ENCODE measurements around the gene PSMD11. TPM values are rescaled to one million over a fixed set of nuclear protein-coding genes. Genes with fewer than 3 reads are reported as not detected.
A peak's percentile ranks its signal among the peaks of the same experiment; 100 is the strongest.

PSMD11 gene
- total RNA-seq, 1 donor from 2014 or later = 117 TPM

GRCh38 chr17:32429598-32429997, 14.7 kb upstream of the PSMD11 start:
- Mint-ChIP-seq H3K9me3 (peaks cover 17% of the 10 kb centered on the region), H3K4me1 (no peaks in the 10 kb centered on the region), H3K27ac (no peak overlapping the region), H3K27me3 (no peaks in the 10 kb centered on the region), H3K36me3 (ENCODE audit: low read depth) (peaks cover 12% of the 10 kb centered on the region), H3K4me3 (no peak overlapping the region)
- CTCF ChIA-PET = no interaction called here
- TF ChIP-seq CTCF (IDR thresholded peaks at IDR 0.05) = no peak
- no peak for ATAC-seq (ENCODE audit: low read depth)
- intact Hi-C loops (cut with micrococcal nuclease) = no loop called here
- POLR2A ChIA-PET = no interaction called here
- DNase-seq = no peak

GRCh38 chr17:32440722-32441121, 3.6 kb upstream of the PSMD11 start:
- ChIA-PET POLR2A (interaction anchor here (0.7 kb wide), 1 partner anchor 457 kb away, joined by 4 read pairs; no protein-coding TSS in a partner anchor), CTCF (interaction anchor here (0.7 kb wide), 1 partner anchor 111 kb away, joined by 3 read pairs; no protein-coding TSS in a partner anchor)
- intact Hi-C loops (cut with micrococcal nuclease) = loop anchor here (5.0 kb wide), 1 partner anchor 68 kb away; no protein-coding TSS in a partner anchor
- H3K36me3 Mint-ChIP-seq (ENCODE audit: low read depth) = peaks cover 3% of the 10 kb centered on the region
- peaks cover 1% of the 10 kb centered on the region for H3K9me3 Mint-ChIP-seq
- H3K27me3 Mint-ChIP-seq = peaks cover 2% of the 10 kb centered on the region
- ATAC-seq (ENCODE audit: low read depth) = no peak
- DNase-seq = no peak
- H3K27ac Mint-ChIP-seq = no peak overlapping the region
- H3K4me1 Mint-ChIP-seq = peaks cover 10% of the 10 kb centered on the region
- no peak for TF ChIP-seq CTCF (IDR thresholded peaks at IDR 0.05)
- H3K4me3 Mint-ChIP-seq = no peak overlapping the region

GRCh38 chr17:32441886-32442285, 2.4 kb upstream of the PSMD11 start:
- CTCF ChIA-PET = no interaction called here
- no peaks in the 10 kb centered on the region for H3K9me3 Mint-ChIP-seq
- POLR2A ChIA-PET = no interaction called here

GRCh38 chr17:32443827-32444300, 446 bp upstream of the PSMD11 start:
- ATAC-seq (ENCODE audit: low read depth) = no peak
- ChIA-PET CTCF (interaction anchor here (0.7 to 3.6 kb wide), 11 partner anchors 8 to 340 kb away, joined by 3 to 21 read pairs (median 4); no protein-coding TSS in a partner anchor), POLR2A (interaction anchor here (0.6 to 2.1 kb wide), 9 partner anchors 18 to 385 kb away, joined by 3 to 18 read pairs (median 8); partner anchors contain the start of genes C17orf75, CDK5R1 and ZNF207)
- peak overlapping the region; percentile 89 for H3K4me3 Mint-ChIP-seq
- no peaks in the 10 kb centered on the region for H3K27me3 Mint-ChIP-seq
- peaks cover 28% of the 10 kb centered on the region for H3K4me1 Mint-ChIP-seq
- H3K9me3 Mint-ChIP-seq = no peaks in the 10 kb centered on the region
- TF ChIP-seq CTCF (IDR thresholded peaks at IDR 0.05) = no peak
- intact Hi-C loops (cut with micrococcal nuclease) = loop anchor here (1.0 to 5.0 kb wide), 6 partner anchors 72 to 433 kb away; partner anchors contain the start of genes MYO1D and ZNF207
- DNase-seq = no peak
- peaks cover 26% of the 10 kb centered on the region for H3K36me3 Mint-ChIP-seq (ENCODE audit: low read depth)
- no peak overlapping the region for H3K27ac Mint-ChIP-seq

More at GRCh38 chr17:32441886-32442285, 2.4 kb upstream of the PSMD11 start:
- peaks cover 9% of the 10 kb centered on the region for H3K36me3 Mint-ChIP-seq (ENCODE audit: low read depth)
- no peaks in the 10 kb centered on the region for H3K27me3 Mint-ChIP-seq
- H3K27ac Mint-ChIP-seq = no peak overlapping the region
- H3K4me1 Mint-ChIP-seq = peaks cover 22% of the 10 kb centered on the region
- H3K4me3 Mint-ChIP-seq = no peak overlapping the region
- ATAC-seq (ENCODE audit: low read depth) (no peak), DNase-seq (no peak)
- no peak for TF ChIP-seq CTCF (IDR thresholded peaks at IDR 0.05)
- intact Hi-C loops (cut with micrococcal nuclease) = loop anchor here (5.0 kb wide), 1 partner anchor 70 kb away; no protein-coding TSS in a partner anchor

- peaks cover 36% of the 10 kb centered on the region for H3K36me3 Mint-ChIP-seq (ENCODE audit: low read depth)
- H3K4me1 Mint-ChIP-seq = peaks cover 28% of the 10 kb centered on the region
- no peaks in the 10 kb centered on the region for H3K9me3 Mint-ChIP-seq
- ChIA-PET CTCF (interaction anchor here (1.6 to 3.6 kb wide), 3 partner anchors 9 to 126 kb away, joined by 5 to 21 read pairs (median 5); no protein-coding TSS in a partner anchor), POLR2A (interaction anchor here (1.3 to 2.1 kb wide), 6 partner anchors 17 to 112 kb away, joined by 3 to 18 read pairs (median 9); partner anchors contain the start of genes C17orf75, CDK5R1 and ZNF207)
- H3K27me3 Mint-ChIP-seq = no peaks in the 10 kb centered on the region
- intact Hi-C loops (cut with micrococcal nuclease) = loop anchor here (2.0 kb wide), 1 partner anchor 78 kb away; no protein-coding TSS in a partner anchor
- H3K4me3 Mint-ChIP-seq = peak overlapping the region; percentile 89
- peak overlapping the region; percentile 65 for H3K27ac Mint-ChIP-seq
- no peak for TF ChIP-seq CTCF (IDR thresholded peaks at IDR 0.05)
- DNase-seq (no peak), ATAC-seq (ENCODE audit: low read depth) (no peak)
Measured at GRCh38 chr17:32445074-32445415, 735 bp downstream of the PSMD11 start.

Measured in activated B cell treated with CpG ODN at 0.5 μM for 24 hours (primary cell).